HepG2 (cell line): Measurements from ENCODE around the gene ZNF506. TPM values are rescaled to one million over a fixed set of nuclear protein-coding genes. Genes with fewer than 3 reads are reported as not detected.
"Not testable (repeated sequence)": the region's sequence is repeated elsewhere in the genome, so short reads cannot be mapped to it uniquely, and the experiment has no call there.

Experiments
- ATAC-seq: fragments of 200-7000 bp; cut with Tn5 transposase; 3 replicates; pipeline ENCODE4 v1.9.1; 2020; ENCODE audit warnings: mild to moderate bottlenecking, moderate library complexity
- BruUV-seq: library from RNA; stranded (reverse); fragments of 400-500 nt; replicated peaks from 2 replicates; lab custom pipeline; 2021; lab: Mats Ljungman, UMichigan
- CTCF ChIA-PET: fragments of 300-600 bp; formaldehyde crosslinking; extraction: SDS; loops from one replicate; lab custom pipeline; 2021; ENCODE audit warnings: low total read pairs, inconsistent platforms, low intra/inter-chr PET ratio; lab: Yijun Ruan, JAX
- POLR2A ChIA-PET: fragments of 350-600 bp; sonication (Branson Sonifier 250); formaldehyde crosslinking; loops from one replicate; lab custom pipeline; 2020; ENCODE audit warnings: antibody characterized with exemption, inconsistent platforms; lab: Yijun Ruan, JAX
- DNase-seq: peaks from one replicate; pipeline ENCODE4 v3.0.0-alpha.2; 2015; ENCODE audit warnings: low spot score
- FAIRE-seq: peaks from 3 replicates; lab custom pipeline; 2011; peaks lifted over from hg19 to GRCh38; lab: Jason Lieb, UNC
- H2AFZ ChIP-seq: one replicate; pipeline ENCODE4 v1.6.1; 2011; ENCODE audit warnings: low read length, inconsistent platforms
- H3K27ac ChIP-seq: fragments of 300-600 bp; 3 replicates; pipeline ENCODE4 v1.8.0; 2011; ENCODE audit warnings: mixed run types, mild to moderate bottlenecking, mixed read lengths, low read length, inconsistent platforms; ENCODE audit not compliant: insufficient read depth; ENCODE audit errors: extremely low read length
- H3K27me3 ChIP-seq, 2 experiments: fragments of 200-600 bp in 1 of 2; 2 replicates in 1 of 2; 3 replicates in 1 of 2; pipeline versions ENCODE4 v1.6.0 to v1.8.0; 2011; ENCODE audit warnings: low read length in 2 of 2, mild to moderate bottlenecking in 2 of 2, moderate library complexity in 2 of 2, inconsistent platforms in 1 of 2; ENCODE audit not compliant: insufficient read depth in 2 of 2, control insufficient read depth in 1 of 2
- H3K36me3 ChIP-seq, 2 experiments: fragments of 200-600 bp in 1 of 2; replicated peaks in 1 of 2; 2 replicates in 1 of 2; 3 replicates in 1 of 2; pipeline versions ENCODE4 v1.5.1 to v1.8.0; 2011; ENCODE audit warnings: low read length in 2 of 2, inconsistent platforms in 1 of 2; ENCODE audit not compliant: insufficient read depth in 2 of 2, control insufficient read depth in 1 of 2
- H3K4me1 ChIP-seq: 2 replicates; pipeline ENCODE4 v1.5.1; 2012; ENCODE audit warnings: low read length, inconsistent platforms; ENCODE audit not compliant: insufficient read depth
- H3K4me2 ChIP-seq: 2 replicates; pipeline ENCODE4 v1.6.0; 2011; ENCODE audit warnings: low read depth, low read length, inconsistent platforms
- H3K4me3 ChIP-seq, 3 experiments: fragments of 200-600 bp in 1 of 3; sonication (generic), shearing (Covaris generic) in 1 of 3; replicated peaks in 1 of 3; 2 replicates each; pipeline ENCODE4 v1.5.1; 2011 to 2016; ENCODE audit warnings: low read length in 3 of 3, inconsistent platforms in 2 of 3, low read depth in 2 of 3, mild to moderate bottlenecking in 2 of 3, control low read depth in 1 of 3, mixed read lengths in 1 of 3; ENCODE audit not compliant: insufficient read depth in 1 of 3
- H3K79me2 ChIP-seq: one replicate; pipeline ENCODE4 v1.6.1; 2011; ENCODE audit warnings: low read length, inconsistent platforms; ENCODE audit not compliant: insufficient read depth
- H3K9ac ChIP-seq: 2 replicates; pipeline ENCODE4 v1.6.0; 2011; ENCODE audit warnings: mild to moderate bottlenecking, low read depth, low read length, inconsistent platforms; ENCODE audit not compliant: insufficient read depth
- H3K9me3 ChIP-seq: 2 replicates; pipeline ENCODE4 v1.5.1; 2012; ENCODE audit warnings: mild to moderate bottlenecking, low read length
- H4K20me1 ChIP-seq: 2 replicates; pipeline ENCODE4 v1.6.0; 2011; ENCODE audit warnings: inconsistent platforms, mild to moderate bottlenecking, low read length, moderate library complexity; ENCODE audit not compliant: insufficient read depth
- CREB3 ChIP-seq: sonication (generic); formaldehyde crosslinking; IDR thresholded peaks from 2 replicates; pipeline ENCODE4 v1.5.0; 2020; ENCODE audit warnings: missing genetic modification reagents
- ELF3 ChIP-seq: IDR thresholded peaks from 2 replicates; pipeline ENCODE4 v1.6.1; 2016; ENCODE audit warnings: missing genetic modification reagents, missing compliant biosample characterization
- YEATS2 ChIP-seq: sonication (generic); formaldehyde crosslinking; IDR thresholded peaks from 2 replicates; pipeline ENCODE4 v1.4.0; 2020; ENCODE audit warnings: missing genetic modification reagents, borderline replicate concordance
- ZBTB2 ChIP-seq: sonication (generic); formaldehyde crosslinking; IDR thresholded peaks from 2 replicates; pipeline ENCODE4 v1.8.0; 2022; ENCODE audit warnings: low read depth, missing genetic modification reagents
- ZBTB38 ChIP-seq: sonication (generic); formaldehyde crosslinking; IDR thresholded peaks from 2 replicates; pipeline ENCODE4 v1.5.1; 2020; ENCODE audit warnings: mild to moderate bottlenecking, missing genetic modification reagents
- ZBTB7B ChIP-seq: sonication (generic); formaldehyde crosslinking; IDR thresholded peaks from 2 replicates; pipeline ENCODE4 v1.4.0; 2020; ENCODE audit warnings: missing genetic modification reagents
- ZNF362 ChIP-seq: sonication (generic); formaldehyde crosslinking; IDR thresholded peaks from 2 replicates; pipeline ENCODE4 v1.4.0; 2020; ENCODE audit warnings: missing genetic modification reagents, mild to moderate bottlenecking, borderline replicate concordance
- ZNF543 ChIP-seq: sonication (generic); formaldehyde crosslinking; IDR thresholded peaks from 2 replicates; pipeline ENCODE4 v1.4.0; 2020; ENCODE audit warnings: mild to moderate bottlenecking, missing genetic modification reagents
- ZNF557 ChIP-seq: sonication (generic); formaldehyde crosslinking; IDR thresholded peaks from 2 replicates; pipeline ENCODE4 v1.4.0; 2020; ENCODE audit warnings: missing genetic modification reagents
- WGBS: methylation state at CpG from one replicate; pipeline ENCODE4 v1.1.6; 2017; ENCODE audit warnings: low lambda C conversion rate; 5-methylcytosine and 5-hydroxymethylcytosine counted together
- in situ Hi-C: cut with HindIII; loops from 2 replicates; pipeline ENCODE4 v1.10.0; 2017; ENCODE audit warnings: low pct_unique_long_range_greater_than_20kb; ENCODE audit not compliant: extremely low pct_ligation_motif_present
- intact Hi-C: fragments of 100-400 bp; cut with micrococcal nuclease; formaldehyde crosslinking; loops from one replicate; pipeline ENCODE4 v1.10.0; 2022; ENCODE audit not compliant: unreplicated experiment
- polyA plus RNA-seq, 8 experiments: library from polyadenylated mRNA; depleted of rRNA in 3 of 8; stranded (reverse) in 7 of 8; unstranded in 1 of 8; fragments of >200 nt; fragmentation: Illumina TruSeq in 4 of 8; extraction: Trizol in 4 of 8; gene quantifications; 2 replicates each; pipeline versions ENCODE4 v1.2.1 to v1.2.3, GENCODE V29; 2011 to 2016; ENCODE audit warnings: low read depth in 4 of 8, missing spikeins in 1 of 8, mixed read lengths in 1 of 8; ENCODE audit not compliant: insufficient read depth in 1 of 8
- total RNA-seq, 5 experiments: library from RNA; depleted of rRNA; stranded (reverse); fragments of >200 nt; fragmentation: Illumina TruSeq; extraction: Trizol; gene quantifications; 2 replicates each; pipeline ENCODE4 v1.2.3, GENCODE V29; 2016; ENCODE audit warnings: low read depth in 1 of 5

The ZNF506 gene
- total and polyA plus RNA-seq, 2 of the 13 experiments (the other 11 are each of a cell fraction or from before 2014, with no cell fraction given), result not detected

GRCh38 chr19:19817357-19817756, 4.2 kb downstream of the ZNF506 start (continued):
- TF ChIP-seq ZBTB2 (CRISPR knock-in tag), result no peak
- TF ChIP-seq ELF3 (CRISPR knock-in tag), result no peak
- TF ChIP-seq ZNF543 (CRISPR knock-in tag), result no peak
- no peak for TF ChIP-seq ZNF557
- no peak for TF ChIP-seq CREB3 (CRISPR knock-in tag)
- no peak for TF ChIP-seq ZNF362
- no peak for TF ChIP-seq ZBTB38 (CRISPR knock-in tag)

GRCh38 chr19:19816679-19817078, 4.9 kb downstream of the ZNF506 start:
- DNase-seq (no peak), FAIRE-seq (no peak), ATAC-seq (no peak)
- no peaks in the 10 kb centered on the region for H3K36me3 ChIP-seq
- in situ Hi-C loops (no loop called here), intact Hi-C loops (no loop called here)
- H3K9ac ChIP-seq, result no peak overlapping the region
- H3K4me2 ChIP-seq, result no peak overlapping the region
- no peaks in the 10 kb centered on the region for H3K79me2 ChIP-seq
- H3K9me3 ChIP-seq, result peaks cover 17% of the 10 kb centered on the region
- no peak for TF ChIP-seq YEATS2
- TF ChIP-seq ZBTB7B (CRISPR knock-in tag), result no peak
- CTCF ChIA-PET, result no interaction called here
- no TSS peak for BruUV-seq
- H3K4me3 ChIP-seq, result no peak overlapping the region
- no peaks in the 10 kb centered on the region for H4K20me1 ChIP-seq
- WGBS, result 89% methylated on average over 9 of the region's 9 CpGs
- no peaks in the 10 kb centered on the region for H3K4me1 ChIP-seq
- no peaks in the 10 kb centered on the region for H3K27me3 ChIP-seq
- H2AFZ ChIP-seq, result no peak overlapping the region
- no peak overlapping the region for H3K27ac ChIP-seq
- POLR2A ChIA-PET, result no interaction called here

GRCh38 chr19:19811999-19812398, 9.6 kb downstream of the ZNF506 start:
- H3K4me2 ChIP-seq, H4K20me1 ChIP-seq, BruUV-seq, H3K4me1 ChIP-seq, CTCF ChIA-PET, intact Hi-C loops, H3K36me3 ChIP-seq, H2AFZ ChIP-seq, in situ Hi-C loops, H3K9ac ChIP-seq, FAIRE-seq, POLR2A ChIA-PET, H3K27me3 ChIP-seq, H3K79me2 ChIP-seq, ATAC-seq, H3K4me3 ChIP-seq, DNase-seq, H3K9me3 ChIP-seq, H3K27ac ChIP-seq: not testable (repeated sequence)
- WGBS, result 88% methylated on average over 1 of the region's 1 CpG
